GM19351 (cell line): Measurements from ENCODE around the gene MYO9B.

Experiments
- ATAC-seq: cut with Tn5 transposase; IDR thresholded peaks from one replicate; pipeline ENCODE4 v1.9.1; 2021; ENCODE audit warnings: mild to moderate bottlenecking, moderate library complexity; ENCODE audit not compliant: unreplicated experiment

Gene MYO9B

GRCh38 chr19:17260842-17261325, 185.3 kb downstream of the MYO9B start:
- peak; percentile 79 for ATAC-seq

GRCh38 chr19:17262557-17262956, 187.0 kb downstream of the MYO9B start:
- ATAC-seq = no peak
